Endometrial microvascular endothelial cells (primary cell): ENCODE data around the gene TRIP6. TPM values are rescaled to one million over a fixed set of nuclear protein-coding genes. Genes with fewer than 3 reads are reported as not detected.
"Not testable (repeated sequence)": the region's sequence is repeated elsewhere in the genome, so short reads cannot be mapped to it uniquely, and the experiment has no call there.

Source experiments
- in situ Hi-C: cut with HindIII; loops from 2 replicates; pipeline ENCODE4 v1.10.0; 2017; ENCODE audit warnings: low sequenced_read_pairs, low pct_unique_long_range_greater_than_20kb; ENCODE audit errors: inconsistent ontology term
- total RNA-seq: library from RNA; depleted of rRNA; stranded (reverse); fragments of >200 nt; gene quantifications from one replicate; pipeline ENCODE4 v1.2.3, GENCODE V29; 2015; ENCODE audit errors: inconsistent ontology term

Gene TRIP6
- total RNA-seq, 1 donor from 2014 or later, result 108 TPM

DNA sequence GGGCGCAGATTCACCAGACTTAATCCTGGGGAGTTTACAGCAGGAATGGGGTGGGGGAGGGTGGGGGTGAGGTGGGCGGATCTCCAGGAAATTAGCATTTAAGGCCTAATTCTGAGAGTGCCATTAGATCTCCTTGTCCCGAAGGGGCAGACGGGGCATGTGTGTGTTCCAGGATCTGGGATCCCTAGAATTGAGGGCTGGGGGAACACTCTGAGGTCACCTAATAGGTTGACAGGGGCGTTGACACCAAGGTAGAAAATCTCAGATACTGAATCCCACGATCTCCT lies 30.4 kb upstream of the TRIP6 start:
- in situ Hi-C loops, result no loop called here

DNA sequence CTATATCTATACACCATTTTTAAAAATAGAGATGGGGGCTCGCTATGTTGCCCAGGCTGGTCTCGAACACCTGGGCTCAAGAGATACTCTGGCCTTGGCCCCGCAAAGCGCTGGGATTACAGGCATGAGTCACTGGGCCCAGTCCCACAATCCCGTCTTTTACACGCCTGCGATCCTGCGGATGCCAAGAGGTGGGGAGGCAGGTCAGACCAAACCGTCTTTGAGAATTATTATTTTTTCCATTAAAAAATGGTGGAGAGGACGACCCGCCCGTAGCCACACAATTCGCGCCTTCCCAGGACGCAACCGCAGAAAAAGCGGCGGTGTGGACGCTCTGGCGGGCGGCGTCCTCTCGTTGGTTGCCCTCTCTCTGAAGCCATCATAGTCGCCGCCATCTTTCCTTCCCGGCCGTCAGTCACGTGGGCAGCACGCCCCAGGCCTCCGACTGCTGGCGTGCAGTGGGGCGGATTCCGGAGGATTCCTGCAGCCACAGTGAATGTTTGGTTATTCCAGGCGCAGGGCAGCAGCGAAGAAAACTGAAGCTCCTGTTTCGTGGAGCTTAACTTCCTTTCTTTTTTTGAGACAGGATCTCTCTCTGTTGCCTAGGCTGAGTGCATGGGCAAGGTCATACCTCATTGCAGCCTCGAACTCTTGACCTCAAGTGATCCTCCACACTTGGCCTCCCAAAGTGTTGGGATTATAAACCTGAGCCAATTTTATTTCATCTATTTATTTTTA lies 29.9 kb upstream of the TRIP6 start:
- in situ Hi-C loops, result no loop called here

DNA sequence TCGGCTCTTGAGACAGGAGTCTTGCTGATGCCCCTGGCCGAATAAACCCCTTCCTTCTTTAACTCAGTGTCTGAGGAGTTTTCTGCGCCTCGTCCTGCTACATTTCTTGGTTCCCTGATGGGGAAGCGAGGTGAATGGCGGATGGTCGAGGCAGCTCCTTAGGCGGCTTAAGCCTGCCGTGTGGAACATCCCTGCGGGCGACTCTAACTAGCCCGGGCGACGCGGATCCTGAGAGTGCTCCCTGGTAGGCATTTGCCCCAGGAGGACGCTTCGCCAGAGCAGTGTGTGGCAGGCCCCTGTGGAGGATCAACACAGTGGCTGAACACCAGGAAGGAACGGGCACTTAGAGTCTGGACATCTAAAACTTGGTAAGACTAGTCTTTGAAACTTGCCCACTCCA lies 27.8 kb upstream of the TRIP6 start:
- in situ Hi-C loops, result no loop called here

DNA sequence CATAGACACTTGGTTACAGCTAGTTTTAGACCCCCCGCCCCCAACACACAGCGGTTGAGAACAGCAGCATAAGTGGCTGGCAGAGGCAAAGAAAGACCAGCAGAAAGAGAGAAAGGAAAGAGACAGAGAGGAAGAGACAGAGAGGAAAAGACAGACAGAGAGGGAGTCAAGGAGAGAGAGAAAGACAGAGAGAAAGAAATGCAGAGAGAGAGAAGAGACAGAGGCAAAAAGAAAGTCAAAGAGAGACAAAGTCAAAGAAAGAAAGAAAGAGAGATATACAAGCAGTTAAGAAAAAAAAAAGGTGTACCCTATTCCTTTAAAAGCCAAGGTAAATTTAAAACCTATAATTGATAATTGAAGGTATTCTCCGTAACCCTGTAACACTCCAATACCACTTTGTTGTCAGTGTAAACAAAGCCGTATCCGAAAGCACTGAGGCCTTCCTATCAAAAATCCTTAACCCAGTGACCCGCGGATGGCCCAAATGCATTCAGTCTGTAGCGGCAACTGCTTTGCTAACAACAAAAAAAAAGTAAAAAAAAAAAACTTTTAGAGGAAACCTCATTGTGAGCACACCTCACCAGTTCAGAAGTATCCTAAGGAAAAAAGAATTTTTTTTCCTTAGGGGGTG lies 26.6 kb upstream of the TRIP6 start:
- in situ Hi-C loops, result no loop called here

DNA sequence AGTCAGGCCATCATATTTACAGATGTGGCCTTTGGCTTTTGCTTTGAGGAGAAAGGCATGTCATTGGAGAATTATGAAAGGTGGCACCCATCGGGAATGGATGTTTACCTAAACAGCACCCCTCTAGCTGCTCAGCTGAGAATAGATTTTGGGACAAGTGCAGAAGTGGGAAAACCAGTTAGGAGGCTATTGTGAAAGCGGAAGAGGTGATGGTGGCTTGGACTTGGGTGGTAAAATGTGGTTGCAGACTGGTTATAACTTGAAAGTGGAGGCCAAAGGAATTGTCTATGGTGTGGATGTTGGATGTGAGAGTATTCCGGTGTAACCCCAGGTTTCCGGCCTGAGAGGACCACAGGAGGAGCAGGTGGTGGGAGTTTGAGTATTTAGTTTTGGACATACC lies 19.8 kb upstream of the TRIP6 start:
- in situ Hi-C loops, result no loop called here

DNA sequence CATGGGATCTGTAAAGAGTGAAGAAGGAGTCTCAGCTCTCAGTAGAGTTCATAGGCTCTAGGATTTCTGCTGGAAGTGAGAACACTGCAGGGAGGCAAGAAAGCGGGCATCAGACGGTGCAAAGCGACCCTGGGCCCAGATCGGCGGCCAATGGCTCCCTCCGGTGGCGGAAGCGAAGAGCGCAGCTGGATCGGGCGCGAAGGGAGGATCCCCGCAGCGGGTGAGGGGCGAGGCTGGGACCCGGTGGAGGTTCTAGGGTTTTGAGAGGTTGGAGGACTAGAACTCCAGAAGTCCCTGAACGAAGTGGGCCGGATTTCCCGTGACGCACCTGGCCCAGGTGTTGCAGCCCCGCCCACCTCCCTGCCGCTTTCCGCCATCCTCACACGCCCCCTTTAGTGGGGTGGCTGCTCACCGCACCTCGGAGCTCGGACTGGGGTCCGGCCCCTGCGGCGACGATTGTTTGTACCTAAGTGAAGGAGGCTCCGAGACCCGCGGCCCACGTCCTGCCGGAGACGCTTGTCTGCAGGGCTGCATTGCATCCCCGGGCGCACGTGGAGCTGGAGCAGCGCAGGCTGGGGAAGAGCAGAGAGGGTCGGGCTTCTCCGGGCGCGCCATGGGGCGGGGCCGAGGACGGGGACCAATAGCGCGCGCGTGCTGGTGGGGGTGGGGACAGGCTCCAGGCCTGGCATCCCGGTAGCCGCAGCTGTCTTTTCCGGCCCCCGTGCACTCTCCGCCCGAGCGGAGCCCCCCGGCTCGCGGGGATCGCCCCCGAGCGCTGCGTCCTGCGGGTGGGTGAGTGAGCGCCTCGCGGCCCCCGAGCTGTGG lies 14.9 kb upstream of the TRIP6 start, which contains the start of gene SLC12A9:
Gene SLC12A9 (plus strand): TSS at position 666 of the 825 bp plus-strand sequence. CDS start 1,485 bp downstream, outside the sequence.
- in situ Hi-C loops, result no loop called here

DNA sequence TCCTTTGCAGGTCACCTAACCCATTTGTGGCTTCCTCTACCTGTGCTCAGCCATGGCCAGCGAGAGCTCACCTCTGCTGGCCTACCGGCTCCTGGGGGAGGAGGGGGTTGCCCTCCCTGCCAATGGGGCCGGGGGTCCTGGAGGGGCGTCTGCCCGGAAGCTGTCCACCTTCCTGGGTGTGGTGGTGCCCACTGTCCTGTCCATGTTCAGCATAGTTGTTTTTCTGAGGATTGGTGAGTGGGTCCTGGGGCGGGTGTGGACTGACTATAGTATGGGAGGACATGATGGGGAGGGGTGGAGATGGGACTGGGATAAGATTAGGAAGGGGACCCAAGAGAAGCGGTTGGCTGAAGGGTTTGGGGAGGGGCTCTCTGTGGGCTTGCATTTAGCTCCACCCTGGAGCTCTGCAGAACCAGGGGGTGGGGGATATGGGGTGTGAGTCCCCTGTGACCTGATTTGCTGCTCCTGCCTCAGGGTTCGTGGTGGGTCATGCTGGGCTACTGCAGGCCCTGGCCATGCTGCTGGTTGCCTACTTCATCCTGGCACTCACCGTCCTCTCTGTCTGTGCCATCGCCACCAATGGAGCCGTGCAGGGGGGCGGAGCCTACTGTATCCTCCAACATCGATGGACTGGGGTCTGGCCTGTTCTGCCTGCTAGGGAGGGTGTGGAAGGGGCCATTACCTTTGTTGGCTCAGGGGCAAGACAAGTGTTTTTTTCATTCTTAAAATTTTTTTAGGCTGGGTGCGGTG lies 12.9 kb upstream of the TRIP6 start:
- in situ Hi-C loops, result no loop called here

DNA sequence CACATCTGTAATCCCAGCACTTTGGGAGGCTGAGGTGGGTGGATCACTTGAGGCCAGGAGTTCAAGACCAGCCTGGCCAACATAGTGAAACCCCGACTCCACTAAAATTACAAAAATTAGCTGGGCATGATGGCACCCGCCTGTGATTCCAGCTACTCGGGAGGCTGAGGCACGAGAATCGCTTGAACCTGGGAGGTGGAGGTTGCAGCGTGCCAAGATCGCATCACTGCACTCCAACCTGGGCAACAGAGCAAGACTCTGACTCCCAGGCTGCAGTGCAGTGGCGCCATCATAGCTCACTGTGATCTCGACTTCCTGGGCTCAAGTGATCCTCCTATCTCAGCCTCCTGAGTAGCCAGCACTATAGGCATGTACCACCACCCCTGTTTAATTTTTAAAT lies 12.3 kb upstream of the TRIP6 start:
- in situ Hi-C loops, result not testable (repeated sequence)

DNA sequence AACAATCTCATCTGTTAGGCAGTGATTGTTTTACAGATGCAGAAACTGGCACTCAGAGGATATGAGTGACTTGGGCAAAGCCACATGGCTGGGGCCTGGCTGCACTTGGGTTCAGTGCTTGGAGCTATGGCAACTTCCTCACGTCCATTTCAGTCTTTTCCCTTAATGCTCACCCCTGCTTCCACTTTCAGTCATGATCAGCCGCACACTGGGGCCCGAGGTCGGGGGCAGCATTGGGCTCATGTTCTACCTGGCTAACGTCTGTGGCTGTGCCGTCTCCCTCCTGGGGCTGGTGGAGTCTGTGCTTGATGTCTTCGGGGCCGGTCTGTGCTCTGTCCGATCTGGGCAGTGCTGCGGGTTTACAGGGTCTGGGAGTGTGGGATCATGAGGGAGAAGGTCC lies 11.7 kb upstream of the TRIP6 start:
- in situ Hi-C loops, result no loop called here

DNA sequence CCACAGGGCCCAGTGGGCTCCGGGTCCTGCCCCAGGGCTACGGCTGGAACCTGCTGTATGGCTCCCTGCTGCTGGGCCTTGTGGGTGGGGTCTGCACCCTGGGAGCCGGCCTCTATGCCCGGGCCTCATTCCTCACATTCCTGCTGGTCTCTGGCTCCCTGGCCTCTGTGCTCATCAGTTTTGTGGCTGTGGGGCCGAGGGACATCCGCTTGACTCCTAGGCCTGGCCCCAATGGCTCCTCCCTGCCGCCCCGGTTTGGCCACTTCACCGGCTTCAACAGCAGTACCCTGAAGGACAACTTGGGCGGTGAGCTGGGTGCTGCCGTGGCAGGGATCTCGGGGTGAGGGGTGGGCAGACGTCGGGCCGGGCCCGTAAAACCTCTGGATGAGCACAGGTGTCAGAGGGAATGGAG lies 10.3 kb upstream of the TRIP6 start:
- in situ Hi-C loops, result no loop called here

DNA sequence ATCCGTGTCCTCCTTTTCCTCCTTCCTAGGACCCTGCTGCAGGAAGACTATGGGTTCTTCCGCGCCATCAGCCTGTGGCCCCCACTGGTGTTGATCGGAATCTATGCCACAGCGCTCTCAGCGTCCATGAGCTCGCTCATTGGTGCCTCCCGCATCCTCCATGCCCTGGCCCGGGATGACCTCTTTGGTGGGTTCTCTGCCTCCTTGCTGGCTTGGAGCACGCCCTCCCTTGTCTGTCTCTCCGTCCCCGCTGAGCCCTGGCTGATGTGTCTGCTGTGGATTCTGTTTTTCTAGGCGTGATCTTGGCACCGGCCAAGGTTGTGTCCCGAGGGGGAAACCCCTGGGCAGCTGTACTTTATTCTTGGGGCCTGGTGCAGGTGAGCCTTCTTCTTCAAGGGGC lies 7.3 kb upstream of the TRIP6 start:
- in situ Hi-C loops, result no loop called here

DNA sequence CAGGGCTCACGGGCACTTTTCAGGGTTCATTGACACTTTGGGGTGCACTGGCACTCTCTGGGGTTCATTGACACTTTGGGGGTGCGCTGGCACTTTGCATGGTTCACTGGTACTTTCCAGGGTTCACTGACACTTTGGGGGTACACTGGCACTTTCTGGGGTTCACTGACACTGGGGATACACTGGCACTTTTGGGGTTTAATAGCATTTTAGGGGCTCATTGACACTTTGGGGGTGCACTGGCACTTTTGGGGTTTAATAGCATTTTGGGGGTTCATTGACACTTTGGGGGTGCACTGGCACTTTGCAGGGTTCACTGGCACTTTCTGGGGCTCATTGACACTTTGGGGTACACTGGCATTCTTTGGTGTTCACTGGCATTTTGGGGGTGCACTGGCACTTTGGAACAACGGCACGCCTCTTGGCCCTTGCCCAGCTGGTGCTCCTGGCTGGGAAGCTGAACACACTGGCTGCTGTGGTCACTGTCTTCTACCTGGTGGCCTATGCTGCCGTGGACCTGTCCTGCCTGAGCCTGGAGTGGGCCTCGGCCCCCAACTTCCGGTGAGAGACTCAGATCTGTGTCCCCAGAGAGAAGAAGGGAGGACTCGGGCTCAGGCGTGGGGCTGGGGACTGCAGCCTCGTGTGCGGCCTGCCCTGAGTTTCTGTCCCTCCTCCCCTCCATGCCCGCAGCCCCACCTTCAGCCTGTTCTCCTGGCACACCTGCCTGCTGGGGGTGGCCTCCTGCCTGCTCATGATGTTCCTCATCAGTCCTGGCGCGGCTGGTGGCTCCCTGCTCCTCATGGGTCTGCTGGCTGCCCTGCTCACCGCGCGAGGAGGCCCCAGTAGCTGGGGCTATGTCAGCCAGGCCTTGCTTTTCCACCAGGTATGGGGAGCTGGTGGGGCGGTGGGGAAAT lies 6.2 kb upstream of the TRIP6 start:
- in situ Hi-C loops, result no loop called here

DNA sequence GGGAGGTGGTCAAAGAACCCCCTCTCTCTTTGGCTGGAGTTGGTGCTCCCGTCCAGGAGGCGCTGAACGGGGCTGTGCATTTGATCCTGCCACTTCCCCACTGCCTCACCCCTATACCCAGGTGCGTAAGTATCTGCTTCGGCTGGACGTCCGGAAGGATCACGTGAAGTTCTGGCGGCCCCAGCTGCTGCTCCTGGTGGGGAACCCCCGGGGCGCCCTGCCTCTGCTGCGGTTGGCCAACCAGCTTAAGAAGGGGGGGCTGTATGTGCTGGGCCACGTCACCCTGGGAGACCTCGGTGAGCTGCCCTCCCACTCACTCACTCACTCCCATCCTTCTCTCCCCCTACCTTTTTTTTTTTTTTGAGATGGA lies 5.6 kb upstream of the TRIP6 start:
- in situ Hi-C loops, result no loop called here

DNA sequence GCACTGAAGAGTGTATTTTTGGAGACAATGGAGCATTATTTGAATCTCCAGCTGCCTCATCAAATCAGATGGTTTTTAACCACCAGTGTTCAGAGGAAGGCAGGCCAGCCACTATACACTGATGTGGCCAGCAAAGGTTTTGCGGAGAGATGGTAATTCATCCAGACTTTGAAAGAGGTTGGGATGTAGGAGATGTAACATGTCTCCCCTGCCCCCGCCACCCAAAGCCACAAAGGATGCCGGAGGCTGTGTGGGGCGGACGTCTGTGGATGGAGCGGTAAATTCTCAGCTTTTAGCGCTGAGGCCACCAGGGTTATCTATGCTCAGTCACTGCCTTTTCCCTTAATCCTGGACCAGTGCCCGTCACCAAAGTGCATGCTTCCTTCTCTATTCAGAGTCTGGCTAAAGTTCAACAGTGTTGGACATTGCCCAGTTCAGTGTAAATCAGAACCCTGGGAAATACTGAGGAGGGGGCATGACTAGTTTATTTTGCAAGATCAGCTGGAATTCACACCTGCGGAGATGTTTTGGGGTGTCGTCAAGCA lies 3.7 kb upstream of the TRIP6 start:
- in situ Hi-C loops, result no loop called here

DNA sequence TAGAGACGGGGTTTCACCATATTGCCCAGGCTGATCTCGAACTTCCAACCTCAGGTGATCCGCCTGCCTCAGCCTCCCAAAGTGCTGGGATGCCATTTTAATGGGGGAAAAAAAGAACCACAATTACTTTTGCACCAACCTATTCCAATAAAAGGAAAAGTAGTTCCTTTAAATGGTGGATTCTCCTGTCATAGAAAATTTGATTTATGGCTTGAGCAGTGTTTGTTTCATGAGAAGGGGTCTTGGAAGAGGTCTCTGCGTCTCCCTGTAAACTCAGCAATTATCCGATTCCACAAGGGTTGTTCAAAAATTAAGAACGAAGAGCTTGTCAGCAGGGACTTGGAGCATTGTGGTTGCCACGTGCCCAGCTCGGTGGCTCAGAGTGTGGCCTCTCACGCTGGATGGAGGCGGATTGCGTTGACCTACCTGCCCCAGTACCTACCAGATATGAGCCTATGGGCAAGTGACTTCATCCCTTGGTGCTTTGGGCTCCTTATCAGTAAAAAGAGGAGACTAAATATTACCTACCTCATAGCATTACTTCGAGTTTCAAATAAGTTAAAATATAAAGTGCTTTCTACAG lies 2.8 kb upstream of the TRIP6 start:
- in situ Hi-C loops, result no loop called here

DNA sequence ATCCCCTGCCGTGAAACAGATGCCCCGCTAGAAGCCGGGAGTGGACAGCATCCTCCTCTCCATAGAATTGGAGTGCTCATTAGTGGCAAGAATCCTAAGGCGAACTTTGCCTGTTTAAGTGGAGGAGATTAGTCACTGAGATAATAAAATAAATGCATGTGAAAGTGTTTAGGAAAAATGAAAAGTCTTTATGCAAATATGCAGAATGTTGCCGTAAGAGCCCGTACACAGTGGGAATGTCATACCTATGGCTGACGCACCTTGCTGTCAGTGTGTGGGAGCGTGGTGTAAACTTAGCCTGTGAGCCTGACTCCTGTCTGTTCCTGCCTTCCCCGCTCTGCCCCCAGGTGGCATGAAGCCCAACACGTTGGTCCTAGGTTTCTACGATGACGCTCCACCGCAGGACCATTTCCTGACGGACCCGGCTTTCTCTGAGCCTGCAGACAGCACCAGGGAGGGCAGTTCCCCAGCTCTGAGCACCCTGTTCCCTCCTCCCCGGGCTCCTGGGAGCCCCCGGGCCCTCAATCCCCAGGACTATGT lies 1.7 kb upstream of the TRIP6 start:
- in situ Hi-C loops, result no loop called here

DNA sequence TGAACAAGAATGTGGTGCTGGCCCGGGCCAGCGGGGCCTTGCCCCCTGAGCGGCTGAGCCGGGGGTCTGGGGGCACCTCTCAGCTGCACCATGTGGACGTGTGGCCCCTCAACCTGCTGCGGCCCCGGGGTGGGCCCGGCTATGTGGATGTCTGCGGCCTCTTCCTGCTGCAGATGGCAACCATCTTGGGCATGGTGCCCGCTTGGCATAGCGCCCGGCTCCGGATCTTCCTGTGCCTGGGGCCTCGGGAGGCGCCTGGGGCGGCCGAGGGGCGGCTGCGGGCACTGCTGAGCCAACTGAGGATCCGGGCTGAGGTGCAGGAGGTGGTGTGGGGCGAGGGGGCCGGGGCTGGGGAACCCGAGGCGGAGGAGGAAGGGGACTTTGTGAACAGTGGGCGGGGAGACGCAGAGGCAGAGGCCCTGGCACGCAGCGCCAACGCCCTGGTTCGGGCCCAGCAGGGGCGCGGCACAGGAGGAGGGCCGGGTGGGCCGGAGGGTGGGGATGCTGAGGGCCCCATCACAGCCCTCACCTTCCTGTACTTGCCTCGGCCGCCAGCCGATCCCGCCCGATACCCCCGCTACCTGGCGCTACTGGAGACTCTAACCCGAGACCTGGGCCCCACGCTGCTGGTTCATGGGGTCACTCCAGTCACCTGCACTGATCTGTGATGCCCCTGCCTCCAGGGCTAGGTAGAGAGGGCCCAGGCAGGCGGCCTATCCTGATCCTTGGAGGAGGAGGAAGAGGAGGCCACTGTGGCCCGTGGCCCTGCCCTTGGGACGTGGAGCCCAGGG lies 1.1 kb upstream of the TRIP6 start:
- in situ Hi-C loops, result no loop called here
